HepG2 (cell line): ENCODE data around the gene UAP1L1. TPM values are rescaled to one million over a fixed set of nuclear protein-coding genes. Genes with fewer than 3 reads are reported as not detected.

Experiments
- AGO2 ChIP-seq: fragments of 200-400 bp; formaldehyde crosslinking; optimal IDR thresholded peaks from 2 replicates; pipeline ENCODE3; 2017; ENCODE audit warnings: mild to moderate bottlenecking, low read depth, low read length, moderate library complexity
- BATF2 ChIP-seq: sonication (generic); formaldehyde crosslinking; IDR thresholded peaks from 2 replicates; pipeline ENCODE4 v1.8.0; 2022; ENCODE audit warnings: mild to moderate bottlenecking, missing genetic modification reagents, moderate library complexity
- CEBPG ChIP-seq: IDR thresholded peaks from 2 replicates; pipeline ENCODE4 v1.6.1; 2016
- ERF ChIP-seq: IDR thresholded peaks from 2 replicates; pipeline ENCODE4 v1.6.1; 2018; ENCODE audit warnings: missing biosample characterization, missing genetic modification reagents
- GATAD2A ChIP-seq: IDR thresholded peaks from 2 replicates; pipeline ENCODE4 v1.6.1; 2016
- HMG20A ChIP-seq: IDR thresholded peaks from 2 replicates; pipeline ENCODE4 v1.6.1; 2016; ENCODE audit warnings: borderline replicate concordance
- IRX3 ChIP-seq: sonication (generic); formaldehyde crosslinking; IDR thresholded peaks from 2 replicates; pipeline ENCODE4 v1.8.1; 2023; ENCODE audit warnings: mild to moderate bottlenecking, low read depth, missing genetic modification reagents, borderline replicate concordance
- KDM1A ChIP-seq: IDR thresholded peaks from 2 replicates; pipeline ENCODE4 v1.6.1; 2016; ENCODE audit warnings: missing compliant biosample characterization
- KLF12 ChIP-seq: sonication (generic); formaldehyde crosslinking; IDR thresholded peaks from 2 replicates; pipeline ENCODE4 v1.4.0; 2020; ENCODE audit warnings: missing genetic modification reagents, borderline replicate concordance
- NRL ChIP-seq: sonication (generic); formaldehyde crosslinking; IDR thresholded peaks from 2 replicates; pipeline ENCODE4 v1.5.0; 2020; ENCODE audit warnings: missing genetic modification reagents, mild to moderate bottlenecking, moderate library complexity, borderline replicate concordance
- RFXAP ChIP-seq: sonication (generic); formaldehyde crosslinking; IDR thresholded peaks from 2 replicates; pipeline ENCODE4 v1.4.0; 2020; ENCODE audit warnings: missing genetic modification reagents, borderline replicate concordance
- SP140L ChIP-seq: sonication (generic); formaldehyde crosslinking; IDR thresholded peaks from 2 replicates; pipeline ENCODE4 v1.4.0; 2020; ENCODE audit warnings: missing genetic modification reagents, borderline replicate concordance
- UBTF ChIP-seq: sonication (generic); formaldehyde crosslinking; IDR thresholded peaks from 2 replicates; pipeline ENCODE4 v1.4.0; 2020; ENCODE audit warnings: mild to moderate bottlenecking, missing genetic modification reagents
- XBP1 ChIP-seq: sonication (generic); formaldehyde crosslinking; IDR thresholded peaks from 2 replicates; pipeline ENCODE4 v1.5.0; 2020; ENCODE audit warnings: missing genetic modification reagents
- ZNF3 ChIP-seq: IDR thresholded peaks from 2 replicates; pipeline ENCODE4 v1.7.0; 2017; ENCODE audit warnings: inconsistent platforms
- ZNF546 ChIP-seq: sonication (generic); formaldehyde crosslinking; conservative IDR thresholded peaks from 2 replicates; pipeline ENCODE4 v1.8.1; 2023; ENCODE audit warnings: mild to moderate bottlenecking, missing genetic modification reagents
- ZNF562 ChIP-seq: sonication (generic); formaldehyde crosslinking; IDR thresholded peaks from 2 replicates; pipeline ENCODE4 v1.8.0; 2022; ENCODE audit warnings: missing genetic modification reagents, borderline replicate concordance
- ZNF567 ChIP-seq: sonication (generic); formaldehyde crosslinking; IDR thresholded peaks from 2 replicates; pipeline ENCODE4 v1.8.1; 2023; ENCODE audit warnings: mild to moderate bottlenecking, missing genetic modification reagents, borderline replicate concordance
- ZNF691 ChIP-seq: sonication (generic); formaldehyde crosslinking; IDR thresholded peaks from 2 replicates; pipeline ENCODE4 v1.4.0; 2020; ENCODE audit warnings: missing genetic modification reagents, low read depth, mild to moderate bottlenecking, borderline replicate concordance
- ZNF816 ChIP-seq: sonication (generic); formaldehyde crosslinking; IDR thresholded peaks from 2 replicates; pipeline ENCODE4 v1.8.0; 2022; ENCODE audit warnings: missing genetic modification reagents, mild to moderate bottlenecking, borderline replicate concordance
- ZSCAN21 ChIP-seq: sonication (generic); formaldehyde crosslinking; IDR thresholded peaks from 2 replicates; pipeline ENCODE4 v1.8.0; 2022; ENCODE audit warnings: mild to moderate bottlenecking, missing genetic modification reagents, moderate library complexity, borderline replicate concordance
- ZSCAN9 ChIP-seq: IDR thresholded peaks from 2 replicates; pipeline ENCODE4 v1.6.1; 2016; ENCODE audit warnings: borderline replicate concordance
- polyA plus RNA-seq, 8 experiments: library from polyadenylated mRNA; depleted of rRNA in 3 of 8; stranded (reverse) in 7 of 8; unstranded in 1 of 8; fragments of >200 nt; fragmentation: Illumina TruSeq in 4 of 8; extraction: Trizol in 4 of 8; gene quantifications; 2 replicates each; pipeline versions ENCODE4 v1.2.1 to v1.2.3, GENCODE V29; 2011 to 2016; ENCODE audit warnings: low read depth in 4 of 8, missing spikeins in 1 of 8, mixed read lengths in 1 of 8; ENCODE audit not compliant: insufficient read depth in 1 of 8
- total RNA-seq, 5 experiments: library from RNA; depleted of rRNA; stranded (reverse); fragments of >200 nt; fragmentation: Illumina TruSeq; extraction: Trizol; gene quantifications; 2 replicates each; pipeline ENCODE4 v1.2.3, GENCODE V29; 2016; ENCODE audit warnings: low read depth in 1 of 5
- TF ChIP-seq, protein P1 (sequence below): sonication (generic); formaldehyde crosslinking; IDR thresholded peaks from 2 replicates; pipeline ENCODE4 v1.4.0; 2020; ENCODE audit warnings: missing genetic modification reagents
- TF ChIP-seq, protein P2 (sequence below): sonication (generic); formaldehyde crosslinking; IDR thresholded peaks from 2 replicates; pipeline ENCODE4 v1.8.1; 2023; ENCODE audit warnings: mild to moderate bottlenecking, missing genetic modification reagents, borderline replicate concordance
- TF ChIP-seq, protein P3 (sequence below): IDR thresholded peaks from 2 replicates; pipeline ENCODE4 v1.6.1; 2016

The UAP1L1 gene
- total and polyA plus RNA-seq, 2 of the 13 experiments (the other 11 are each of a cell fraction or from before 2014, with no cell fraction given) = 5.4 to 6.4 TPM

DNA sequence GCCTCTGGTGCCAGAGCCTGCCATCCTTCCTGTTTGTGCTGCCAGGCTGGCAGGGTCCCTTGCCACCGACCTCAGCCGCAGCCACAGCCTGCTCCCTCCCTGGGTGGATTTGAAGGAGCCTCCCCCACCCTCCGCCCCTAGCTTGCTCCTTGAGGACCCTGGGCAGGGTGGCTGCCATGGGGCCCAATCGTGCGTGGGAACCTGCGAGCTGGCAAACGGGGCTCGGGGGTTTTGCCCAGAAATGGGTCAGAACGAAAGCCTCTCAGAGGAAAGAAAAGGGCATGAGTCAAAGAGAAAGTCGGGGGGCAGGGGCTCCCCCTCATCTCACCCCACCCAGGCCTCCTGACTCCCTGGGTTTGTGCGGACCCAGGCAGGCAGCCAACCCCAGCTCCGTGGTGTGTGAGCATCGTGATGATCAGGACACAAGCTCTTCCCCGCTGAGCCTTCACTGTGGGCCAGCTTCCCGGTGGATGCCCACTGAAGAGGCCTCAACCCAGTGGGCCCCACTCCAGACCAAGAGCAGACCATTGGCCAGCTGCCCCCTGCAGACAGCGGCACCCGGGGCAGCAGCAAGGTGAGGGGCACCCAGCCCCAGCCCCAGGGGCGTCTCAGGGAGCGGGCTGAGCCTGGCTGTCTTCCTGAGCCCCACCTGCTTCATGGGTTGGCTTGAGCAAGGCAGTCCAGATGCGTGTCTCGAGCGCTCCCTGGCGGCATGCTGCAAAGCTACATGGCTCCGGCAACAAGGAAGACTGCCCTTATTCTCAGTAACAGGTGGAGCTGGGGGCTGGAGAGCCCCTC lies 42.4 kb upstream of the UAP1L1 start (continued):
- TF ChIP-seq KDM1A (CRISPR knock-in tag) = no peak
- TF ChIP-seq IRX3 = no peak
- TF ChIP-seq ZNF691 (CRISPR knock-in tag) = 0 out of 2 replicates have a peak, but pooled peaks have one; percentile 54
- no peak for TF ChIP-seq ZNF562
- TF ChIP-seq ERF (CRISPR knock-in tag) = no peak
- TF ChIP-seq, protein P1, sequence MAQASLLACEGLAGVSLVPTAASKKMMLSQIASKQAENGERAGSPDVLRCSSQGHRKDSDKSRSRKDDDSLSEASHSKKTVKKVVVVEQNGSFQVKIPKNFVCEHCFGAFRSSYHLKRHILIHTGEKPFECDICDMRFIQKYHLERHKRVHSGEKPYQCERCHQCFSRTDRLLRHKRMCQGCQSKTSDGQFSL (CRISPR knock-in tag) = peak; percentile 47; the same call in 1 of the 2 replicates
- TF ChIP-seq HMG20A (CRISPR knock-in tag) = no peak
- TF ChIP-seq ZNF546 (CRISPR knock-in tag) = peak; percentile 68; the same call in 1 of the 2 replicates
- TF ChIP-seq, protein P2, sequence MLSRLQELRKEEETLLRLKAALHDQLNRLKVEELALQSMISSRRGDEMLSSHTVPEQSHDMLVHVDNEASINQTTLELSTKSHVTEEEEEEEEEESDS (CRISPR knock-in tag) = no peak
- TF ChIP-seq KLF12 (CRISPR knock-in tag) = no peak
- TF ChIP-seq ZNF3 (CRISPR knock-in tag) = no peak
- TF ChIP-seq NRL (CRISPR knock-in tag) = no peak
- 0 out of 2 replicates have a peak, but pooled peaks have one; percentile 23 for TF ChIP-seq ZSCAN9 (CRISPR knock-in tag)
- 0 out of 2 replicates have a peak, but pooled peaks have one; percentile 27 for TF ChIP-seq CEBPG (CRISPR knock-in tag)
- no peak for TF ChIP-seq XBP1
- TF ChIP-seq, protein P3, sequence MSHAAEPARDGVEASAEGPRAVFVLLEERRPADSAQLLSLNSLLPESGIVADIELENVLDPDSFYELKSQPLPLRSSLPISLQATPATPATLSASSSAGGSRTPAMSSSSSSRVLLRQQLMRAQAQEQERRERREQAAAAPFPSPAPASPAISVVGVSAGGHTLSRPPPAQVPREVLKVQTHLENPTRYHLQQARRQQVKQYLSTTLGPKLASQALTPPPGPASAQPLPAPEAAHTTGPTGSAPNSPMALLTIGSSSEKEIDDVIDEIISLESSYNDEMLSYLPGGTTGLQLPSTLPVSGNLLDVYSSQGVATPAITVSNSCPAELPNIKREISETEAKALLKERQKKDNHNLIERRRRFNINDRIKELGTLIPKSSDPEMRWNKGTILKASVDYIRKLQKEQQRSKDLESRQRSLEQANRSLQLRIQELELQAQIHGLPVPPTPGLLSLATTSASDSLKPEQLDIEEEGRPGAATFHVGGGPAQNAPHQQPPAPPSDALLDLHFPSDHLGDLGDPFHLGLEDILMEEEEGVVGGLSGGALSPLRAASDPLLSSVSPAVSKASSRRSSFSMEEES (CRISPR knock-in tag) = no peak
- no peak for TF ChIP-seq SP140L (CRISPR knock-in tag)
- no peak for TF ChIP-seq BATF2 (CRISPR knock-in tag)
- TF ChIP-seq RFXAP (CRISPR knock-in tag) = no peak
- 0 out of 2 replicates have a peak, but pooled peaks have one; percentile 48 for TF ChIP-seq GATAD2A (CRISPR knock-in tag)
- 0 out of 2 replicates have a peak, but pooled peaks have one; percentile 29 for TF ChIP-seq ZNF567 (CRISPR knock-in tag)
- no peak for TF ChIP-seq AGO2
- no peak for TF ChIP-seq ZNF816 (CRISPR knock-in tag)
- peak; percentile 37; the same call in 1 of the 2 replicates for TF ChIP-seq UBTF (CRISPR knock-in tag)
- TF ChIP-seq ZSCAN21 (CRISPR knock-in tag) = no peak
